ENCODE data around the gene OSBPL5.

OSBPL5 gene, protein sequence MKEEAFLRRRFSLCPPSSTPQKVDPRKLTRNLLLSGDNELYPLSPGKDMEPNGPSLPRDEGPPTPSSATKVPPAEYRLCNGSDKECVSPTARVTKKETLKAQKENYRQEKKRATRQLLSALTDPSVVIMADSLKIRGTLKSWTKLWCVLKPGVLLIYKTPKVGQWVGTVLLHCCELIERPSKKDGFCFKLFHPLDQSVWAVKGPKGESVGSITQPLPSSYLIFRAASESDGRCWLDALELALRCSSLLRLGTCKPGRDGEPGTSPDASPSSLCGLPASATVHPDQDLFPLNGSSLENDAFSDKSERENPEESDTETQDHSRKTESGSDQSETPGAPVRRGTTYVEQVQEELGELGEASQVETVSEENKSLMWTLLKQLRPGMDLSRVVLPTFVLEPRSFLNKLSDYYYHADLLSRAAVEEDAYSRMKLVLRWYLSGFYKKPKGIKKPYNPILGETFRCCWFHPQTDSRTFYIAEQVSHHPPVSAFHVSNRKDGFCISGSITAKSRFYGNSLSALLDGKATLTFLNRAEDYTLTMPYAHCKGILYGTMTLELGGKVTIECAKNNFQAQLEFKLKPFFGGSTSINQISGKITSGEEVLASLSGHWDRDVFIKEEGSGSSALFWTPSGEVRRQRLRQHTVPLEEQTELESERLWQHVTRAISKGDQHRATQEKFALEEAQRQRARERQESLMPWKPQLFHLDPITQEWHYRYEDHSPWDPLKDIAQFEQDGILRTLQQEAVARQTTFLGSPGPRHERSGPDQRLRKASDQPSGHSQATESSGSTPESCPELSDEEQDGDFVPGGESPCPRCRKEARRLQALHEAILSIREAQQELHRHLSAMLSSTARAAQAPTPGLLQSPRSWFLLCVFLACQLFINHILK

DNA sequence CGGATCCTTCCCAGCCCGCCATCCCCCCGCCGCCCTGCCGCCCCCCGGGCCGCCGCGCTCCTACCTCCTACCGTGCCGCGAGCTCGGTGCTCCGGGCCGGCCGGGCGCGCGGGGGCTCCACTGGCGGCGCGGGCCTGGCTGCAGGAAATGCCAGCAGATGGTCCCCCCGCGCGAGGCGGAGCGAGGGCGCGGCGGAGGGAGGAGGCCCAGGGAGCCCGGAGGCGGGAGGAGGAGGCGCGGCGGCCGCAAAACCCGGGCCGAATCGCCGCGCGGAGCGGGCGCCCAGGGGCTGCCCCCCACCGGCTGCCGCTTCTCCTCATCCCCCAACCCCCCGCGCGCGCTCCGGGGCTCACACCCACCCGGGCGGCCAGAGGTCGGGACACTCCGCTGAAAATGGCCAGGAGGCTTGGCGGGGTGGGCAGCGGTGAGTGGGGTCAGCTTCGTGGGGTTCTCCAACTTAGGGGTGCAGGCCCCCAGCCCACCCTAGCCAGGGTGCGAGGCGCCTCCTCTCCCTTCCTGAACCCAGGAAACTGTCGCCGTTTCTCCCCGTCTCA lies at the start of gene OSBPL5:
Gene OSBPL5, minus strand, starts transcription at position 159 of the 554 bp plus-strand sequence. CDS start 36,162 bp downstream, outside the sequence.
- no peak for DNase-seq

DNA sequence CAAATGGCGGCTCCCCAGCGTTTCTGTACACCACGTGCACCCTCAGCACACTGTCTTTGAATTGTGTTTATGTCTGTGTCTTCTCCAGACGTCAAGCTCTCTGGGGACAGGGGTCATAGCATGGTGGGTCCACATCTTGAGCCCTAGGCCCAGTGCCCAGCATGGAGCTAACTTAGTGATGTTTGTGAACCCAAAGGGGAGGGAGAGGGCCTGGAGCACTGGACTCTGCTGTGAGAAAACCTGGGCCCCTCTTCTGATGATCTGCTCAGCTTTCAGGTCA lies 49.2 kb upstream of the OSBPL5 start:
- no peak for DNase-seq

DNA sequence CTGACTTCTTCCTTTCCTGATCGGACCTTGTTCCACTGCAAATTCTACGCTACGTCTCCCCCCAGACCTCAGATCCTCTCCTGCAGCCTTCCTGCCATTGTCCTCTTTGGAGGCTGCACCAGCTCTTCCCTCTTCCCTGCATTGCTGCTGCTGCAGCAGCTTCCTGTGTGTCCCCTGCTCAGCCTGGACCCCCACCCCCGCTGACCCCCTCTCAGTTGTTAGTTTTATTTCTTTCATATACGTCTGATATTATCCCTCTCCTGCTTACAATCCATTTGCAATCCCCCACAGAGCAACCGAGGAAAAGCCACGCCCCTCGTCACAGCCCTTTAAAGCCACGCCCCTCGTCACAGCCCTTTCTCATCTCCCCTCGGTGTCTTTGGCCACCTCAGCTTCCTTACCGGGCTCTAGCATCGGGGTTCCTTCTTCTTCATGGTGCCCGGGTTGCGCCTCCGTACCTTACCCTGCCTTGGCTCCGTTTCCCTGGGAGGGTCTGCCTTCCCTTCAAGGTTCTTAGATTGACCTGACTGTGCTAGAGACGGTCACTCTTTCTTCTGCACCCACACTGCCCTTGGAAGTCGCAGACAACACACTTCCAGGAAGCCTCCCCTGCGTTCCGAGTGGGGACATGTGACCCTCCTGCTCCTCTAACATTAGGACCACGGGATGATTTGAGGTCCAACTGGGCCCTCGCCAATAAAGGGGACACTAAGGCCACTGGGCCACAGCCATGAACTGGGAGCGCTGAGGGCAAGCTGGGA lies 48.7 kb upstream of the OSBPL5 start:
- no peak for DNase-seq

DNA sequence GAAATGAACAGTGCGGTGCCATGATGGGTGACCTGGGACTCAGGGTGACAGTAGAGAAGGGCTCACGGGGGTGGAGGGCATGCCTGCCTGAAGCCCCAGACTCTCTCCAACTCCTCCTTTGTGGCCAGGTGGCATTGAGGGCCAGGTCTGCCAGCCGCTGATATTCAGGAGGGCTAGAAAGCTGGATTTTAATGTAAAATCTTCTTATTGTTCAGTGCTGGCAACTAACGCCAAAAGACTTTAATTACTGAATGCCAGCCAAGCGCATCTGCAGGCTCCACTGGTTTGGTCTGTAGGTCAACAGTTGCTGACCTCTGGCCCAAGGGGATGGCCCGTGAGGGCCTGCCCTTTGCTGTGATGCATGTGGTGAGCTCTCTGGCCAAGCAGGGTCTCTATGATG lies 43.2 kb upstream of the OSBPL5 start:
- DNase-seq, result no peak

DNA sequence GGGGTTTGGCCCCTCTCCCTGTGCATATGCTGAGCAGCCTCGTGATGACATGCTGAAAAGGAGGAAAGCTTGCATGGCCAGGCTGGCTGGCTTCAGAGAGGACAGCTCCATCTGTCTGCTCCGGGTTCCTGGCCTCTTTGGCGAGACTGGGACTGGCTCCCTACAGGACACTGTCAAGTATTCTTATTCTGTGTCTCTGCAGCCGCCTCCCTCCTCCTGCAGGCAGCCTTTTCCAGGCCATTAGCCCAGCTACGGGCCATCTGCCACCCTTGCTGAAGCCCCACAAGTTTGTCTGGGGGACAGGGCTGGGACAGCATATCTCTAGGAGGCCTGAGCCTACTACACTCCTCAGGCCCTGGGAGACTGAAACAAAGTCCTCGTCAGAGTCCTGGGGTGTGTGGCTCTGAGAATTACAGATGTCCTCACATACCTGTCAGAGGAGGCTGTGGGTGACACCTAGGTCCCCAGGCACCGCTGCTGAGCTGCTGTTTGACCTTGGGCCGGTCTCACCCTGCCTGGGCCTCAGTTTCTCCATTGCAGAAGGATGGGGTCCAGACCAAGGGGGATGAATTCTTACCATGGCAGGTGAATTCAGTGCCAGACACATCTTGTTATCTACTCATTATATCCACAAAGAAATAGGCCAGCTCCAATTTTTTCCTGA lies 42.5 kb upstream of the OSBPL5 start:
- no peak for DNase-seq

DNA sequence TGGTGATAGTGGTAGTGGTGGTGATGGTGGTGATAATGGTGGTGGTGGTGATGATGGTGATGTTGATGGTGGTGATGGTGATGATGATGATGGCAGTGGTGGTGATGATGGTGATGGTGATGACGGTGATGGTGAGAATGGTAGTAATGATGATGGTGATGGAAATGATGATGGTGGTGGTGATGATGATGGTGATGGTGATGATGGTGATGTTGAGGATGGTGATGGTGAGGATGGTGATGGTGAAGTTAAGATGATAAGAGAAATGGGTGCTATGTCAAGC lies 41.8 kb upstream of the OSBPL5 start:
- DNase-seq, result no peak

DNA sequence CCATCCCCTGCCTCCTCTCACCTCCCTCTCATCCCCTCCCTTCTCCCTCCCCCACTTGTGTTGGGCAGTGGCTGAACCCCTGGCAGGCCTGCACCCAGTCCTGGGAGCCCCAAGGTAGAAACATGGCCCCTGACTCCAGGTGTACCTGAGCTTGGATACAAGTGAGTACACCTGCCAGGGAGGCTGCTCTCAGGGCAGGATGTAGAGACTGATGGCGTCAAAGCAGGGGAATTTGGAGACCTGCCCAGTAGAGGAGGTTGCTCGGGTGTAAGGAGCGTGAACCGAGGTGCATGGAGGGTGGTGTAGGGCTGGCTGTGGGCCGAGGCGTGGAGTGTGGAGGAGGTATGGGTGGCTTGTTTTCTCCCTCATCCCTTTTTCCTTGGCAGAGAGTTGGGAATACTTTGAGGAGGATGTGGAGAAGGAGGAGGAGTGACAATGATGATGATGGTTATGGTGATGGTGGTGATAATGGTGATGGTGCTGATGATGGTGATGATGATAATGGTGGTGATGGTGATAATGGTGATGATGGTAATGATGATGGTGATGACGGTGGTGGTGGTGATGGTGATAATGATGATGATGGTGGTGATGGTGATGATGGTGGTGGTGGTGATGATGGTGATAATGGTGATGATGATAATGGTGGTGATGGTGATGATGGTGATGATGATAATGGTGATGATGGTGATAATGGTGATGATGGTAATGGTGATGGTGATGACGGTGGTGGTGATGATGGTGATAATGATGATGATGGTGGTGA lies 41.2 kb upstream of the OSBPL5 start:
- no peak for DNase-seq

DNA sequence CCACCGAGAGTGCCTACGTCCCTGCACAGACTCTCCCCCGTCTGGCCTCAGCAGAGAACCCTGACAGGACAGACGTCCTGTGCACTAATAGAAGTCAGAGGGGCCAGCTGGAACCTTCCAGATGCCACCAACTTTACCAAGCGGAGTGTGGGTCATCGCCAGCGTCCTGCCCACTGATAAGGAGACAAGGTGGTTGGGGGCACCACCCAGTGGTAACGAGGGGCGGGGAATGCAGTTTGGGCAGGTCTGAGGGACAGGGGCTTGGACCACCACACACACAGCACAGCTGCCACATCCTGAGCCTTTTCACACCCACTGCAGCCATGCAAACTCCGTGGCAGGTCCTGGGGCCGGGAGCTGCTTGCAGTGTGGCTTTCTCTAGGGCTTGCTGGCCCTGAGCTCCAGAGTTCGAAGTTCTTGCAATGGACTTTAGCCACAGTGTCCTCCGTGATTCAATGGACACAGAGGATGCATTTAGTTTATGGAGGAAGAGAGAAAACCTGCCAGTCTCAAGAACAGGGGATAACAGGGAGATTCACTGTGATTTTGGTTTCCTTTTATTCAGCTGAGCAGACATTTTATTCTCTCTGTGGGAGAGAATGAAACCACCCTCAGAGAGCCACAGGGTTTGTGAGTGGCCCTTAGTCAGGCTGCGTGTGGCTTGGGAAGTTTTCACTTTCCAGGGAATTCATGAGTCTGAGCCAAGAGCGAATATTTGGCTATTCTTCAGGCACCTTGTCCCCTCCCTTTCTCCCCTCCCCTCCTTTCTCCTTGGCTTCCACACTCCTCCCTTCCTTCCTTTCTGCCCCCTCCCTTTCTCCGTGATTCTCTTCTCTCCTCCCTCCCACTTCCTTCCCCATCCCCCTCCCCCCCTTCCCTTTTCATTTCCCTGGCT lies 40.4 kb upstream of the OSBPL5 start:
- no peak for DNase-seq

DNA sequence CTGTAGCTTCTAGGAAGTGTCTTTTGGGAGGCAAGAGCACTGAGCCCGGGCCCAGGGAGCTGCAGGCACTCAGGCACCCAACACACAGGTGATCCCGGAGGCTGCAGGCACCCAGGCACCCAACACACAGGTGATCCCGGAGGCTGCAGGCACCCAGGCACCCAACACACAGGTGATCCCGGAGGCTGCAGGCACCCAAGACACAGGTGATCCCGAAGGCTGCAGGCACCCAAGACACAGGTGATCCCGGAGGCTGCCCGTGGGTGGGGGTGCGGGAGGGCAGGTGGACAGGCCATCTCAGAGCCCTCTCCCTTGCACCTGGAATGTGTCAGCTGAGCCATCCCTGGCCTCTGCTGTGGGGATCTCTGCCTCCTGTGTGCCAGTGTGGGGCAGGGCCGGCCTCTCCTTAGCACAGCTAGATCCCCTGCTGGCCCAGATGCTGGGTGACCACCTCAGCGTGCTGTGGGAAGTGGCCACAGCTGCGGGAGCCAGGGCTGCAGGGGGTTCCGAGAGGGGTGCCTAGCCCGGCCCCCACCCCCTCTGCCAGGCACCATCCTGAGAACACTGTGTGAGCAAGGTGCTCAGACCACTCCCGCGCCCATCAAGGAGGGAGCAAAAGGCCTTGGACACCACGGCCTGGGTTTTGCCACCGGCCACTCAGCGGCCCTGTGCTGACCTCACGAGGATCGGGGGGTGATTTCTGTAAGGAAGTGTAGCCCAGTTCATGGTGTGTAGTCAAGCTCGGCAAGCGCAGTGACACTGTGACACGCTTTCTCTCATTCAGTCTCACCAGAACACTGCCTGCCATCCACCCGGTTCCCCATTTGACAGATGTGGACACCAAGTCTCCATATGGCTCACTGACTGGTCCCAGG lies 39.3 kb upstream of the OSBPL5 start:
- no peak for DNase-seq

DNA sequence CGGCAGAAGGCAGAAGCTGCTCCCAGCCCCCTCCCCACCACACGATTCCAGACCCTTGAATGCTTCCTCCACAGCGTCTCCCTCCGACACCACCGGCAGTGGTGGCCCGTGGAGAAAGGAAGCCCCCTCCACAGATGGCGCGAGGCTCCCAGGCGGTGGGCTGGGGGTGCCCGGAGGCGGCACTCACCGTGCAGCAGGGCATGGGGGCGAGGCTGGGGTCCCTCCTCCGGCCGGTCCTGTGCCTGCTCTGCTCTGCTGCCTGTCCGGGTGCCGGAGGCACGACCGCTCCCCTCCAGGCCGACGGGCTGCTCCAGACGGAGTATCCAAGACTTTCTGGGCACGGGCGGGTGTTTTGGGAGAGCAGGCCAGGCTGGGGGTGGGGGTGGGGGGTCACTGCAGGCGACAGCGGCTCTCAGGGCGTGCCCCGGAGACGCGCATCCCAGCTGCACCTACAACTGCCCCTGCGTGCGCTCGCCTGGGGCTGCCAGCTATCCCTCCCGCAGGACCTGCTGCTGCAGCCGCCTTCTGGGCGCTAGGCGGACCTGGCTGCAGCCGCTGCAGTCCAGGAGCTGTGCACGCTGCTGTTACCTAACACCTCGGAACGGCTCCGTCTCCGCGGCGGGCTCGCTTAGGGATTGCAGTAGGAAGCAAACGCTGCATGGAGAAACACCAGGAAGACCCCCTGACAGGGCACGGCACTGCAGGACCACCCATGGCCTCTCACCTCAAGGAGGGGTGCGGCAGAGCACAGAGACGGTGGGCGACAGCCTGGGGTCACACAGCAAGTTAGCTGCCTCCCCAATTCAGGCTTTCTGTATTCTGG lies 38.3 kb upstream of the OSBPL5 start:
- no peak for DNase-seq

DNA sequence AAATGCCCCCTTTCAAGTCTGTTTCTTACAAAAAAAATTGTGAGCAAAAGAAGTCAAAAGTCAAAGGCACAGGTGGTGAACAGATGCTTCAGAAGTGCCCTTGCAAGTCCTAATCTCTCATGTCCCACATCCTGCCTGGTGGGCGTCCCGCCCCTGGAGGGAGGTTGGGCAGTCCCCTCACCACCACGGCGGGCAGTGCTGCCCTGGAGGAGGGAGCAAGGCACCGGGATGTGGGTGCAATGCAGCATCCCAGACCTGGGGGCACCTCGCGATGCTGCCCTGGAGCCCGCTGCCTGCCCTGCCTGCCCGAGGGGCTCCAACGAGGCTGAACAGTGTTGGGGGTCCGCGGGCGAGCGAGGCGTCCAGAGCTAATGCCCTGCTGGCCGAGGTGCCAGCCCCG lies 37.6 kb upstream of the OSBPL5 start:
- no peak for DNase-seq

DNA sequence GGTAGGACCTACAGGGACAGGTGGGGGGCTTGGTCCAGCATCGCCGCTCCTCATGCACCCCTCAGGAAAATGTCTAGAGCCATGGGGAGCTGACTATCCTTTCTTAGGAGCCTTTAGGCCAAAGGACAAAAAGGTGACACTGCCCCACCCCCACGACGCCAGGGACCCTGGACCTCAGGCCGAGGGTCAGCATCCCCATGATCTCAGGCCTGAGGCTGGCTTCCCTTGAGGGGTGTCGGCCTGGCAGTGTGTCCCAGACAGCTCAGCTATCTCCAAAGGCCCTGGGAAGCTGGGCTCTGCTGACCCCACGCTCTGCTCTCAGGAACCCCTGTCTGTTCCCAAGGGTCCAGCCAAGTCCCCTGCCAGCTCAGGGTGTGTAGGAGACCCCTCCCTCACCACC lies 37.2 kb upstream of the OSBPL5 start:
- DNase-seq, result no peak

DNA sequence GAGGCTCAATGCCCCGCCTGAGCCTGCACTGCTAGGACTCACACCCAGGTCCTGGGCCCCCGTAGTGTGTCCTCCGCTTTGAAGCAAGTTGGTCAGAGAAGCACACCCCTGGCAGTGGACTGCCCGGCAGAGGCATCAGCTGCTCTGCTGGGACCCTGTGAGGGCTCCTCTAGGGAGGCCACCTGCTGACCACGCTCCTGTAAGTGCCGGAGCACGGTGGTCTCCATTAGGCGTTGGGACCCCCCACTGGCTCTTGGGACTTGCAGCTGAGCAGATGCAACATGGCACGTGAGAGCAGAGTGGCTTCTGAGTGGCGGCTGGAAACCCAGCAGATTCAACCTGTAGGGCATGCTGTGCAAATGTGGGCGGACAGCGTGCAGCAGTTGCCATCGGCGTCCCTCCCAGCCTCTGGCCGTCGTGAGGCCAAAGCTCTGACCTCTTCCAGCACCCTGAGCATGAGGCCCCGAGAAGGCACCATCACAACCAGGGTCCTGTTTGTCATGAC lies 36.6 kb upstream of the OSBPL5 start:
- DNase-seq, result no peak

DNA sequence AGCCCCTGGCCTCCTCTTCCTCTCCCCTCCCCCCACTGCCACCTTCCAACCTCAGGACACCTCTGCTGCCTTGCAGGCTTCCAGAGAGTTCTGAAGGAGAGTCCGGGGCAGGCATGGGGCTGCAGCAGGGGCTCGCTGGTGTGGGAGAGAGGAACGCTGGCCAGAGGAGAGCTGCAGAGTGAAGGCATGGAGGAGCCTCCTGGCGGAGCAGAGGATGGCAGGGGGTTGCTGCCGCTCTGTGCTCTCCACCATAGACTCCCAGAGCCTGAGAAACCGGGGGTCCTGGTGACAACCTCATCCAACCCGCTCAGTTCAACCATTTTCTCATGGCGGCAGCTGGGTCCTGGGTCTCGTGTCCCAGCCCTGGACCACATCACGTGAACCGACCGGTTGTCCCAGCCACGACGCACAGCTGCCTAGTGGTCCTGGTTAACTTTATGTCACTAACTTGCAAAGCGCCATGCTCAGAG lies 36.0 kb upstream of the OSBPL5 start:
- no peak for DNase-seq

DNA sequence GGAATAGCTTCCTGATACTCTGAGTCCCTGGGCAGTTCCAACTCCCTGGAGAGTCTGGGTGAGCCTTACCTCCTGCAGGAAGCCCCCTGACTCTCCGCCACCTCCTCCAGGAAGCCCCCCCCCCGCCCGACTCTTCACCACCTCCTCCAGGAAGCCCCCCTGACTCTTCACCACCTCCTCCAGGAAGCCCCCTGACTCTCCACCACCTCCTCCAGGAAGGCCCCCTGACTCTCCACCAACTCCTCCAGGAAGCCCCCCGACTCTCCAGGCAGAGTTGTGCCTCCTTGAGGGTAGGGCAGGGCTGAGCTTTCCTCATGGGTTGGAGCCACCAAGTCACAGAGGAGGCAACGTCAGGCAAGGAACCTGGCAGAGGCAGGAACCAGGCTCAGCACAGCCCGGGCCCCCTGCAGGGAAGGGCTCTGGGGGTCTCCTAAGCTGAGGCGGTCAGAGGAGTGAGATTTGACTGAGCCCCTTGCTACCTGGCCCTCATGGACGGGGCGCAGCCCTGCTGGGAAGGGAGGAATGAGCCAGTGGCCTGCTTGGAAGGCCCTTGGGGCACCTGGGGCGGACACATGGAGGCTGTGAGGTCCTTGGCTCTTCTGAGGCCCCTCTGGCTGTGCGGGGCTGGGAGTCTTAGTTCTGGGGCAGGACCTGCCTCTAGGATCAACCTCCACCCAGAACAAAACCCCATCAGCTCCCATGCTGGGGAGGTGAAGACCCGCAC lies 35.4 kb upstream of the OSBPL5 start:
- no peak for DNase-seq

DNA sequence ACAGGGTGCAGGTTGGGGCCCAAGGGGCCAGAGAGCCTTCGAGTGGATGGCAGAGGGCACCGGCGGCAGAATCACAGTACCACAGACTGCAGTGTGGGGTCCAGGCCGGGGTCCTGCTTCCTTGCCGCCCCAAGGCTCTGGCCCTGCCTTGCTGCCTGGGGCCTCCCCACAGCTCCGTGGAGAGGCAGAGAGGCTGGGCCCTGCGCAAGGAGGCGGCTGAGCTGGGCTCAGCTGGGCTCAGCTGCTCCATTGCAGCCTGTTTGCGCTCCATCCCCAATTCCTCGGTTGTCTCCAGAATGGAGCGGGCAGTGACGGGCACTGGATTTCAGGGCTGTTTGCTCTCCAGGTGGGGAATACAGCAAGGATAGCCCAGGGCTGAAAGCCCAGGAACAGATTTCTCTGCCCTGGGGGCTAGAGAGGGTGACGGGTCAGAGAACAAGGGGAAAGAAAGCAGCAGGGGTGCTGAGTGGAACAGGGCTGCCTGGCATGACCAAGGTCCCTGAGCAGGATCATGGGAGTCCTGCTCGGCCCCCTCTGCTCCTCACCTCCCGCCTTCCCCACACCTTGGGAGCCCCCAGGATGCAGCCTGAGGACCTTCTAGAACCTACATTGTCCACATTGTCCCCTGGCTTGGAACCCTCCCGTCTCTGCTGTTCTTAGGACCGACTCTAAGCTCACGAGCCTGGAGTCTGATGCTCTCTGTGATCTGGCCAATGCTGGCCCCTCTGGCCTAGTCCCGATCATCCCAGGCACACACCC lies 34.6 kb upstream of the OSBPL5 start:
- DNase-seq, result no peak

DNA sequence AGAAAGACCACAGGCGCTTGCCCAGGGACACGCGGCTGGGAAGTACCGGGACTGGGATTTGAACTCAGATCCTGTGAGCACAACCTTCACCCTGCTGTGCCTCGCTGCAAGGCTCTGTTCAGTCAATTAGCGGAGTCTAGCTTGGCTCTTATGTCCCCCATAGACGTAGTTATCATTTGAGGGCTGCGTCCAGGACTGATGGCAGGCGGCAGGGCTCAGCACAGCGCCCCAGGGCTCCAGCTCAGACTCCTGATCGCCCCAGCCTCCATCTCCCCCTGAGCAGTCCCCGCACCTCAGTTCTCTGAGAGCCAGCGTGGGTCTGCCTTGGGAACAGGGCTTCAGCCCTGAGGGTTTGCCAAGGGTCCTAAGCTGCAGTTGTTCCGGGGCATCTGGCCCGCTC lies 33.7 kb upstream of the OSBPL5 start:
- no peak for DNase-seq

Data from NCI-H510A treated with DMSO at 0.1 percent for 48 hours (cell line).